A549 (cell line): ENCODE data around the gene MYH10. TPM values are rescaled to one million over a fixed set of nuclear protein-coding genes. Genes with fewer than 3 reads are reported as not detected.

ENCODE experiments used
- ATAC-seq, 2 experiments: fragments of 200-7000 bp in 1 of 2; fragments of >200 bp in 1 of 2; cut with Nextera tagmentation in 1 of 2; cut with Tn5 transposase in 1 of 2; 3 replicates each; pipeline versions ENCODE4 v1.8.0 to v1.9.1; 2018 to 2020; ENCODE audit warnings: mild to moderate bottlenecking in 1 of 2, moderate library complexity in 1 of 2
- CTCF ChIA-PET: fragments of 300-600 bp; sonication (Branson Sonifier 250); formaldehyde crosslinking; extraction: SDS; loops from one replicate; lab custom pipeline; 2021; ENCODE audit warnings: antibody characterized with exemption, inconsistent platforms; lab: Yijun Ruan, JAX
- POLR2A ChIA-PET: fragments of 350-600 bp; formaldehyde crosslinking; extraction: SDS; loops from one replicate; lab custom pipeline; 2021; ENCODE audit warnings: antibody characterized with exemption, inconsistent platforms; lab: Yijun Ruan, JAX
- DNase-seq, 2 experiments: peaks; one replicate each; pipeline versions ENCODE4 v3.0.0 to v3.0.0-alpha.2; 2011 to 2016; ENCODE audit warnings: low read depth in 1 of 2, low spot score in 1 of 2
- FAIRE-seq: peaks from 2 replicates; lab custom pipeline; 2011; peaks lifted over from hg19 to GRCh38; lab: Jason Lieb, UNC
- H3K27ac ChIP-seq, 2 experiments: fragments of >200 bp; sonication (Bioruptor Twin); formaldehyde crosslinking; 3 replicates each; pipeline ENCODE4 v1.5.1; 2016 to 2017
- H3K4me1 ChIP-seq: fragments of >200 bp; sonication (Bioruptor Twin); formaldehyde crosslinking; 3 replicates; pipeline ENCODE4 v1.6.1; 2016
- H3K4me2 ChIP-seq: fragments of >200 bp; sonication (Bioruptor Twin); formaldehyde crosslinking; 3 replicates; pipeline ENCODE4 v1.6.1; 2016
- H3K4me3 ChIP-seq: fragments of >200 bp; sonication (Bioruptor Twin); formaldehyde crosslinking; 3 replicates; pipeline ENCODE4 v1.5.1; 2016
- H3K9me3 ChIP-seq: fragments of >200 bp; sonication (Bioruptor Twin); formaldehyde crosslinking; 3 replicates; pipeline ENCODE4 v1.6.1; 2016
- ATOH8 ChIP-seq: fragments of 250-450 bp; sonication (Bioruptor Pico); IDR thresholded peaks from 2 replicates; pipeline ENCODE4 v1.5.0; 2020; ENCODE audit warnings: low read depth, mild to moderate bottlenecking, moderate library complexity
- BHLHE40 ChIP-seq: IDR thresholded peaks from 2 replicates; pipeline ENCODE4 v1.6.1; 2012; ENCODE audit warnings: low read depth, low read length, inconsistent platforms
- CHD4 ChIP-seq: fragments of 200-600 bp; sonication (generic); IDR thresholded peaks from 2 replicates; pipeline ENCODE4 v1.6.1; 2016; ENCODE audit warnings: antibody characterized with exemption, mild to moderate bottlenecking, borderline replicate concordance
- CTCF ChIP-seq: fragments of >200 bp; sonication (Bioruptor Twin); formaldehyde crosslinking; IDR thresholded peaks from 3 replicates; pipeline ENCODE4 v1.5.1; 2016
- FOSL2 ChIP-seq, 2 experiments: fragments of 450-650 bp in 1 of 2; fragments of >200 bp in 1 of 2; sonication (Bioruptor Twin) in 1 of 2; formaldehyde crosslinking; IDR thresholded peaks; 2 replicates each; pipeline versions ENCODE4 v1.5.0 to v1.6.1; 2016 to 2020; ENCODE audit warnings: mild to moderate bottlenecking in 1 of 2, moderate library complexity in 1 of 2
- GATA3 ChIP-seq: IDR thresholded peaks from 2 replicates; pipeline ENCODE4 v1.6.1; 2012; ENCODE audit warnings: borderline replicate concordance
- HES2 ChIP-seq: fragments of >200 bp; sonication (Bioruptor Twin); formaldehyde crosslinking; IDR thresholded peaks from 2 replicates; pipeline ENCODE4 v1.6.1; 2016
- HEYL ChIP-seq: fragments of 250-450 bp; sonication (Bioruptor Pico); IDR thresholded peaks from 2 replicates; pipeline ENCODE4 v1.8.0; 2021; ENCODE audit warnings: mild to moderate bottlenecking, moderate library complexity
- HOXA7 ChIP-seq: fragments of 250-450 bp; sonication (Bioruptor Pico); IDR thresholded peaks from 2 replicates; pipeline ENCODE4 v1.5.0; 2020; ENCODE audit warnings: mild to moderate bottlenecking, moderate library complexity
- JUN ChIP-seq, 2 experiments: fragments of >200 bp; sonication (Bioruptor Twin); formaldehyde crosslinking; IDR thresholded peaks; 2 replicates in 1 of 2; 3 replicates in 1 of 2; pipeline ENCODE4 v1.6.1; 2016 to 2017
- JUNB ChIP-seq: fragments of >200 bp; sonication (Bioruptor Twin); formaldehyde crosslinking; IDR thresholded peaks from 2 replicates; pipeline ENCODE4 v1.6.1; 2016
- KDM1A ChIP-seq: fragments of 200-600 bp; sonication (generic); IDR thresholded peaks from 2 replicates; pipeline ENCODE4 v1.6.1; 2016; ENCODE audit warnings: low read depth, mild to moderate bottlenecking
- KDM5A ChIP-seq: fragments of 200-600 bp; sonication (generic); IDR thresholded peaks from 2 replicates; pipeline ENCODE4 v1.6.1; 2016; ENCODE audit warnings: antibody characterized with exemption, mild to moderate bottlenecking
- MYC ChIP-seq: IDR thresholded peaks from 2 replicates; pipeline ENCODE4 v1.6.1; 2012; ENCODE audit warnings: mild to moderate bottlenecking, inconsistent platforms, low read length, improper control_type of control experiment, borderline replicate concordance
- NFE2L2 ChIP-seq: fragments of 150-350 bp; conservative IDR thresholded peaks from 2 replicates; pipeline ENCODE4 v1.6.1; 2014; ENCODE audit warnings: low read length
- PHF8 ChIP-seq: fragments of 200-600 bp; sonication (generic); IDR thresholded peaks from 2 replicates; pipeline ENCODE4 v1.6.1; 2016; ENCODE audit warnings: low read depth, mild to moderate bottlenecking, antibody characterized with exemption, moderate library complexity, borderline replicate concordance
- POLR2AphosphoS2 ChIP-seq: conservative IDR thresholded peaks from 2 replicates; pipeline ENCODE4 v1.6.1; 2012; ENCODE audit warnings: low read length, improper control_type of control experiment, inconsistent platforms
- RAD21 ChIP-seq, 2 experiments: fragments of >200 bp in 1 of 2; sonication (Bioruptor Twin) in 1 of 2; formaldehyde crosslinking in 1 of 2; IDR thresholded peaks in 1 of 2; conservative IDR thresholded peaks in 1 of 2; 2 replicates in 1 of 2; 3 replicates in 1 of 2; pipeline ENCODE4 v1.6.1; 2012 to 2018; ENCODE audit warnings: inconsistent platforms in 1 of 2
- RARB ChIP-seq: fragments of 250-450 bp; sonication (Bioruptor Pico); IDR thresholded peaks from 2 replicates; pipeline ENCODE4 v1.8.0; 2021; ENCODE audit warnings: mild to moderate bottlenecking, moderate library complexity
- REST ChIP-seq: fragments of 200-600 bp; sonication (generic); IDR thresholded peaks from 2 replicates; pipeline ENCODE4 v1.6.1; 2016; ENCODE audit warnings: antibody characterized with exemption, mild to moderate bottlenecking, moderate library complexity
- SREBF2 ChIP-seq: fragments of 450-650 bp; IDR thresholded peaks from 2 replicates; pipeline ENCODE4 v1.6.1; 2014; ENCODE audit warnings: mild to moderate bottlenecking, moderate library complexity
- TFCP2L1 ChIP-seq: fragments of 250-450 bp; sonication (Bioruptor Pico); IDR thresholded peaks from 2 replicates; pipeline ENCODE4 v1.5.0; 2021; ENCODE audit warnings: mild to moderate bottlenecking
- USF2 ChIP-seq: fragments of 450-650 bp; IDR thresholded peaks from 2 replicates; pipeline ENCODE4 v1.6.1; 2014; ENCODE audit warnings: antibody characterized with exemption
- ZC3H11A ChIP-seq: fragments of 450-650 bp; IDR thresholded peaks from 2 replicates; pipeline ENCODE4 v1.6.1; 2014; ENCODE audit warnings: antibody characterized with exemption, mild to moderate bottlenecking
- ZFP36 ChIP-seq: fragments of 450-650 bp; IDR thresholded peaks from 2 replicates; pipeline ENCODE4 v1.6.1; 2014; ENCODE audit warnings: borderline replicate concordance; ENCODE audit not compliant: partially characterized antibody
- WGBS: methylation state at CpG from one replicate; pipeline ENCODE4 v1.1.6; 2017; ENCODE audit errors: missing lambda C conversion rate; 5-methylcytosine and 5-hydroxymethylcytosine counted together
- polyA plus RNA-seq, 4 experiments: library from polyadenylated mRNA; depleted of rRNA in 3 of 4; stranded (reverse); fragments of >200 nt; fragmentation: RNase III in 1 of 4; extraction: RNeasy Plus Mini Kit Qiagen cat#74134 plus additional on column Dnase treatment in 1 of 4; gene quantifications; 2 replicates in 3 of 4; 3 replicates in 1 of 4; pipeline ENCODE4 v1.2.3, GENCODE V29; 2011 to 2017

The MYH10 gene
- polyA plus RNA-seq, 2 of the 4 experiments (the other 2 are of a cell fraction), result 26.5 to 28.3 TPM

GRCh38 chr17:8489841-8490240, 140.7 kb downstream of the MYH10 start:
- Histone ChIP-seq H3K27ac (no peak overlapping the region), H3K4me3 (no peak overlapping the region), H3K9me3 (no peaks in the 10 kb centered on the region), H3K4me2 (no peak overlapping the region), H3K4me1 (no peaks in the 10 kb centered on the region)
- ChIA-PET CTCF (interaction anchor here (1.6 to 5.4 kb wide), 2 partner anchors 9 to 80 kb away, joined by 3 to 16 read pairs; no protein-coding TSS in a partner anchor), POLR2A (no interaction called here)
- TF ChIP-seq POLR2AphosphoS2 (no peak), KDM1A (no peak), TFCP2L1 (no peak), ZFP36 (no peak), GATA3 (no peak), SREBF2 (no peak), KDM5A (no peak), ATOH8 (no peak), JUNB (no peak), REST (no peak), CHD4 (no peak), RAD21 (conservative IDR thresholded peaks at IDR 0.05 in 1 of 2, IDR thresholded peaks at IDR 0.05 in 1 of 2) (no peak), HEYL (no peak)
- 86% methylated on average over 3 of the region's 3 CpGs for WGBS
- FAIRE-seq (no peak), DNase-seq (no peak), ATAC-seq (no peak)

GRCh38 chr17:8488901-8489300, 141.6 kb downstream of the MYH10 start:
- no peak for FAIRE-seq
- peak; percentile 74 to 79 for ATAC-seq
- Histone ChIP-seq H3K4me3 (no peak overlapping the region), H3K4me1 (no peaks in the 10 kb centered on the region), H3K9me3 (peaks cover 5% of the 10 kb centered on the region; the same call in 1 of the 3 replicates), H3K27ac (no peak overlapping the region)
- CTCF ChIA-PET, result interaction anchor here (1.6 kb wide), 1 partner anchor 79 kb away, joined by 3 read pairs; no protein-coding TSS in a partner anchor
- TF ChIP-seq SREBF2, result no peak
- TF ChIP-seq HOXA7 (CRISPR knock-in tag), result no peak
- TF ChIP-seq ZC3H11A, result no peak
- TF ChIP-seq JUNB, result no peak
- no peak for TF ChIP-seq HES2
- TF ChIP-seq MYC, result no peak
- no peak for TF ChIP-seq NFE2L2
- TF ChIP-seq TFCP2L1, result no peak
- no peak for TF ChIP-seq BHLHE40
- no peak for TF ChIP-seq RARB (CRISPR knock-in tag)
- no peak for TF ChIP-seq RAD21 (conservative IDR thresholded peaks at IDR 0.05 in 1 of 2, IDR thresholded peaks at IDR 0.05 in 1 of 2)
- TF ChIP-seq, all 56 proteins: peak for 0
- POLR2A ChIA-PET, result no interaction called here
- H3K4me2 ChIP-seq, result no peak overlapping the region
- 77% methylated on average over 4 of the region's 4 CpGs for WGBS
- DNase-seq, result peak in 1 of 2 experiments; percentile 47

GRCh38 chr17:8488491-8488890, 142.0 kb downstream of the MYH10 start:
- Histone ChIP-seq H3K27ac (no peak overlapping the region), H3K9me3 (peaks cover 8% of the 10 kb centered on the region; the same call in 1 of the 3 replicates), H3K4me3 (no peak overlapping the region), H3K4me2 (no peak overlapping the region), H3K4me1 (no peaks in the 10 kb centered on the region)
- CTCF ChIA-PET, result interaction anchor here (1.3 to 1.6 kb wide), 2 partner anchors 79 to 87 kb away, joined by 3 read pairs; no protein-coding TSS in a partner anchor
- WGBS, result 90% methylated on average over 6 of the region's 6 CpGs
- POLR2A ChIA-PET, result no interaction called here
- TF ChIP-seq CTCF (no peak), PHF8 (no peak), FOSL2 (IDR thresholded peaks at IDR 0.05) (no peak), FOSL2 (CRISPR knock-in tag; IDR thresholded peaks at IDR 0.05) (no peak), SREBF2 (no peak), JUN (IDR thresholded peaks at IDR 0.05) (no peak), USF2 (no peak)
- FAIRE-seq, result no peak
- DNase-seq, result no peak
- peak; percentile 9 to 49; a peak in 4 of 6 replicates for ATAC-seq
